Islet precursor cell (in vitro differentiated cells): ENCODE data around the gene TBC1D2B.

ENCODE experiments used
- DNase-seq: peaks from one replicate; pipeline ENCODE4 v3.0.0-alpha.2; 2018

The TBC1D2B gene

DNA sequence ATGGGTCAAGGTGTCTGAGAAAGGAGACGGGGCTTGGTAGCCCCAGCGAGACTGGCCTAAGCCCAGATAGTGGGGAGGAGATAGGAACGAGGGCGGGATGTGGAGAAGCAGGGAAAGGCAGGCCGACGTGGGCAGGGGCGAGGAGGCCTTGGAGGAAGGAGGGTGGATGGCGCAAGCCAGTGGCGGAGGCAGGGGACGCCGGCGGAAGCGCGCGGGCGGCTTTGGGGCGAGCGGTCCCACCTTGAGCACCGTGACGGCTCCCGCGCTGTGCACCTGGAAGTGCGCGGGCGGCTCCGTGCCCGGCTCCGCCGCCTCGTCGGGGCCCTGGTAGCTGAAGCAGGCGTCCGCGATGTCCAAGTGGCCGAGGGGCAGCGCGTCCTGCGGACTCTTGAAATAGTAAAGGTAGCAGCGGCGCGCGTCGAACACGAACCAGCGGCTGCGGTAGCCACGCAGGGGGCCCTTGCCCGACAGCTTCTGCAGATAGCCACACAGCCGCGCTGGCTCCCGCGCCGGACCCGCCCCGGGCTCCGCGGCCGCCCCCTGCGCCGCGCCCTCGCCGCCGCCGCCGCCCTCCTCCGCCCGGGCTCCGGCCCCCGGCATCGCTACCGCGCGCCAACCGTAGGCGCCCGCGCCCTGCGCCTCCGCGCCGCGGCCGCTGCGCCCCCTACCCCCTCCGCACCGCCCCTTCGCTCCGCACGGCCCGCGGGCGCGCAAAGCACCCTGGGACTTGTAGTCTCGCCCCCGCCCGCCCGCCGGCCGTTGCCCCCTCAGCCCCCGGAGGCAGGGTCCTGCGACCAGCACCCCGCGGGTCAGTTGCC is at the start of gene TBC1D2B:
TBC1D2B (minus strand) TSS at position 659 of the 818 bp plus-strand sequence; CDS start at position 600, 59 bp downstream.
- DNase-seq, result peak; percentile 71

DNA sequence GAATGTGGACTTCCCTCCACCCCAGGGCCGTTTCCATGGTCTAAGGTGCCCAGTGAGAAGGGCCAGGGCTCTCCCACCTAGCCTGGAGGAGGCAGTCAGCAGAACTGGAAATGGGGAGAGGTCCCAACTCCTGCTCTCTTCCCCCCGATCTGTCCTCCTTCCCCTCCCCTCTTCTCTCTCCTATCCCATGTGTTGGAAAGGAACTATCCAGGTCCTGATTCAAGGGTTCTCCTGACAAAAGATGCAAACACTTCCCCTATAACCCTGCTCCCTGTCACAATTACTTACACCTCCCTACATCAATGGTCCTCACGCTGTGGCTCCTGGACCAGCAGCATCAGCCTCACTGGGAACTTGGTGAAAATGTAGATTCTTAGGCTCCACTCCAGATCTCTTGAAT is 47.8 kb upstream of the TBC1D2B start:
- DNase-seq, result no peak

GRCh38 chr15:78120523-78120922 is 43.0 kb upstream of the TBC1D2B start:
- no peak for DNase-seq

GRCh38 chr15:78112551-78112950 is 35.0 kb upstream of the TBC1D2B start:
- DNase-seq, result peak; percentile 19

DNA sequence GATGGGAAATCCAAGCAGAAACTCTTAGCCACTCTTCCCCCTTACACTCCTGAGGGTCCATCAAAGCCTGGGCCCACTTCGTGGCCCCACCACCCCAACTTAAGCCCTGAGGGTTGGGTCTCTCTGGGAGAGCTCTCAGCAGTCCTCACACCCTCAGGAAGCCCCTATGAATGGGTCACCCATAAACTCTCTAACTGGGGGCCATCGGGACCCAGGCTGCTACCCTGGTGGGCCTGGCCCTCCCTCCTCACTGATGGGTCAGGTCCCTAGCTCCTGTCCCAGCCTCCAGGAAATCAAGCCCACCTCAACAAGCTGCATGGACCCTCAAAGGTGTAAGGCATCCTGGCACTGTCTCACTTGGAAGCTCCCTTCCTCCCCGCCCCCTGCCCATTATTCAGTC is 34.3 kb upstream of the TBC1D2B start:
- peak; percentile 38 for DNase-seq

DNA sequence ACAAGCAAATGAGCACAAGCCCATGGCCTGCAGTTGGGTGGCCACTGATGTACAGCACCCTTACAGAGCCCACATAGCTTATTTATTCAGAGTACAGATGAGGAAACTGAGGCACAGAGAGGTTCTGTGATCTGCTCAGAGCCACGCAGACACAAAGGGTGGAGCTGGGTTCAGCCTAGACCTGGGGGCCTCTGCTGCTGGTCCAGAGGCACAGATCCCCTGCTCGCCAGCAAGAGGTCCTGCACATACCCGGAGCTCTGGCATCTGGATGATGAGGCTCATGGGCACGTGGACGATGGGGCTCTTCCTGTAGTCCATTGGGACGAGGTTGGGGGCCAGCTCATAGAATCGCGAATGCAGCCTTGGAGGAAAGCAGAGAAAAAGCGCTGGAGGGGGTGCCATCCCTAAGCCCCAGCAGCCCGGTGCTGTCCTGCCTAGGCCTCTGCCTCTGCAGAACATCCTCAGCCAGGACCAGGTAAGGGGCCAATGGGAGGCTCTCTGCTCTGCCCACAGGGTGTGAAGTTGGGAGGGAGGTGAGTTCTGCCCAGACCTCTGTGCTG is 33.5 kb upstream of the TBC1D2B start:
- DNase-seq, result peak; percentile 33

- peak; percentile 50 for DNase-seq
Observed at GRCh38 chr15:78110096-78110495, 32.6 kb upstream of the TBC1D2B start.

GRCh38 chr15:78109156-78109555 is 31.6 kb upstream of the TBC1D2B start:
- DNase-seq, result peak; percentile 50

DNA sequence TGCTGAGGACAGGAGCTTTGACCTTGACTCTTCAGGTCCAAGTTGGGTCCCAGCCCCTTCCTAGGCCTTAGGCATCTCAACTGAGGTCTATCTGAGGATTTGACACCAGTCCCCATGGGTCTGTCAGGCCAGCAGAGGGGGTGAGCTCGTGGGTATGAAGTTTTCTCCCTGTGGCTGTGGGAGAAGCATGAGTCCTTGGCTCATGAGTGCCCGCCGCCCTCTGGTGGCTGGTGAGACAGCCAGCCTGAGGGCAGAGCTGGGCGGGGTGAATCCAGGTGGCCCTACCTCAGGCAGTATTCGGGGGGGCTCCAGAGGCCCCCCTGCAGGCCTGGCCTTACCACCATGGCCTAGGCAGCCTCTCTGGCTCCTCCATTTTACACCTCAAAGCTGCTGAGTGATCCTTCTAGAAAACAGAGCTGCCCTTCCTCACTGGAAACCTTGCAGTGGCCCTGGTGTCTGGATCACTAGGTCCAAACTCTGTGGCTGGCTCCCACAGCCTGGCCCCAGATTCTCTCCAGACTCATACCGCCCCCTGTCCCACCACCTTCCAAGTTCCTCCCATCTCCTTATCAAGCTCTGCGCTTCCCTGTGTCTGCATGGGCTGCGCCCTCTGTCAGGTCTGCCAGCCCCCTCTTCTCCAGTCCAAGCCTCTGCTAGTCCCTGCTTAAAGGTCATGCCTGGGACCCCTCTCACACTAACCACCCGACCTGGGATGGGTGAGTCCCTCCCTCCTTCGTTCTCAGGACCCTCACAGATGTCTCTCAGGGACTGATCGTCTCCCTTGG is 31.0 kb upstream of the TBC1D2B start:
- DNase-seq, result peak; percentile 92

DNA sequence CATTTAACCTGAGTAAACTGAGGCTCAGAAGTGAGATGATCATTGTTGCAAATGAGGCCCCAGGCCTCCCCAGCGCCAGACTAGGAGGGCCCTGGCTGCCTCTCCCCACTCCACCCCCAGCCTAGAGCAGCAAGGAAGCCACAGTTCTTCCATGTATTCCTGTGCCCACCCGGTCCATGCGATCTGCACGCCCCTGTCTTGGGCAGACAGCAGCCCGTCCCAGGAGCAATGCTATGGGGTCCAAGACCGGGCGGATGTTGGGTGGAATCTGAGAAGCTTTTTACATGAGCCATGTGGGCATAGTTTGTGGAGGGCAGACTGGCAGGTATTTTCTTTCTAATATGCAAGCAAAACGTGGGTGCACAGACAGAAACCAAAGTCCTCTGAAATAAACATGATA is 30.0 kb upstream of the TBC1D2B start:
- DNase-seq, result no peak

DNA sequence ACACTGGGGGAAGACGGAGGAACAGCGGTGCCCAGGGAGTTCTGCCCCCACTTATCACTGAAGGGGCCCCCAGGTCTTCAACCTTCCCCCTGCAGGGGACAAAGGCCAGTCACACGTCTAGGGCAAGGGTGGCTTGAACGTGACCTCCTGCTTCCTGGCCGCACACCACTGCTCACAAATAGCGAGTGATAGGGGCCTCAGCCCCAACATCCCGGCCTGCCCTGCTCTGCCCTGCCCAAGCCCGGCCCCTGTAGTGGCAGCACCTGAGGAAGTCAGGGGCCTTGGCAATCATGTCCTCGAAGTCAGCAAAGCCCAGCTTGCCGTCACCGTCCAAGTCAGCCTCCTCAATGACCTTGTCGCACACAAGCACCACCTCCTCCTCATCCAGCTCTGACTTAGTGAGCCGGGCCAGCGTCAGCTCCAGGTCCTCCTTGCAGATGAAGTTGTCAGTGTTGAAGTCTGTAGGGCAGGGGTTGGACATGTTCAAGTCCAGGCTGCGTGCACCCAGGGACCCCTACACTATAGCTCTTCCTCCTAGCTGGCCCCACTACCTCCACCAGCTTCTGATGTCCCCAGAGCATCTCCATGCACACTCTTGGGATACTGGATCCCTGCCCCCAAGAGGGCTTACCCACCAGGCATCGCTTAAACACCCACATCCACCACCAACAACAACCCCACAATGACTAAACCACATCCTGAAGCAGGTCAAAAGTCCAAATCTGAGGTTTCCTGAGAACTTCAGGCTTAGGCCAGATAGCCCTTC is 28.1 kb upstream of the TBC1D2B start:
- peak; percentile 45 for DNase-seq

DNA sequence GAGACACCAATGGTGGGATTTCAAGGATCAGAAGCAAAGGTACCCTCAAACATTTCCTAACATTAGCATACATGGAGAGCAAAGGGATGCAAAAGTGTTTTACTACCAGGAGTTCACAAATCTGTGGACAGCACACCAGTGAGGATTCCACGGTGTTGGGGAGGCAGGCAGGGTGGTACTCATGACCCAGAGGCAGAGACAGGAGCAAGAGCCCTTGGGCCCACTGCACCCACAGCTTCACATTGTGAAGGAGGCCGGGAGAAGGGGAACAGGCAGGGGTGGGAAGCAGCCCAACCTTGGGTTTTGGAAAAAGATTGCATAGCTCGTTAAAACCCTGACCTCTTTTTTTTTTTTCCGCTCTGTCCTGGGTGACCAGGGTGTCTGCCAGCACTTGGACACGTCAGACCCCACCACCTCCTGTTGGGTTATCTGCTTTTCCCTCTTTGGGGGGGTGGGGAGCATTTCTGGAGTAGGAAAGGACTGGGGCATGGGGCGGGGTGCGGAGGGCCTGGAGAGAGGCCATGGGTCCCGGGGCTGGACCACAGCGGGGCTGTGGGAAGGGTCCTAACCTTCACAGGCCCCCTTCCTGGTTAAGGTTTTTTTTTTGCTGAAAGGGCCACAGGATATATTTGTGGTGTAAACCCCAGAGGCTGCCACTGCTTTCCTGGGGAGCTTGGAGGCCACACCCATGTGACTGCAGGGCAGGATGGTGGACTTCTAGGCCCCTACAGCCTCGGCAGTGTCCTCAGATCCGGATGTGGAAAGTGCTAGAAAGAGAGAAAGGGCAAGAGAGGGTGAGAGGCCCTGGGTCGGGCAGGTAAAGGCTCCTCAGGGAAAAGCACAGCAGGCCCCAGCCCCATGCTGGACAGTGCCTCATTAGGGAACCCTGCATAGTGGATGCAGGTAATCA is 27.3 kb upstream of the TBC1D2B start:
- DNase-seq, result peak; percentile 35

DNA sequence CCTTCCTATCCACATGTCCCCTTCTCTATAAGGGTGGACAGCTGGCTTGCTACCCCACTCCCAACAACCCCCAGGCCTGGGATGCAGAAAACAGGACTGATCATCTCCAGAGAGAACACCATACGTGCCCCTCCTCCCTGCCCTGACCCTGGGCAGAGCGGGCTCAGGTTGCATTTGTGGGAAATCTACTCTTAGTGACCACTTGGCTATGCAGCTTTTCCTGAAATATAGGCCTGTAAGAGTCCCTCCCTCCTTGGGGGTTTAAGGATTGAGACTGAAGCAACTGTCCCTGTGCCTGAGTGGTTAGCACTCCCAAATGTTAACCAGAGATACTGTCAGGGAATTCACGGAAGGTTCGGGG is 26.6 kb upstream of the TBC1D2B start:
- no peak for DNase-seq

GRCh38 chr15:78103406-78104118 is 26.1 kb upstream of the TBC1D2B start:
- peak; percentile 61 for DNase-seq

DNA sequence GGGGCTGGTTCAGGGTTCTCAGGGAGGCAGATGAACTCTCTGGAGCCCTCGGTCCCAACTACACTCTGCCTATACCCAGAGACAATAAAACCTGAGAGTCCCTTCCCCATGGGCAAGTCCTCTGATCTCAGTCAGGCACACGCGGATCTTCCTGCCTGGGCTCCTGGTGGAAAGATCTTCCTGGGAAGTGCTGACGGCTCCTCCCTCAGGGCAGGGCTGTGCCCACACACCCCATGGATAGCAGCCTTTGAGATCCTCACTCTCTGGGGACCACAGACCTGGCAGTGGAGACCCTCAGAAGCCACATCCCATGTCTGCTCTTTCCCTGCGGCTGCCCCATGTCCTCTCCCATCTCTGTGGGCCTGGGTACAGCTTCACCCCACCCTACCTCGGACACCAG is 25.2 kb upstream of the TBC1D2B start:
- DNase-seq, result peak; percentile 49

DNA sequence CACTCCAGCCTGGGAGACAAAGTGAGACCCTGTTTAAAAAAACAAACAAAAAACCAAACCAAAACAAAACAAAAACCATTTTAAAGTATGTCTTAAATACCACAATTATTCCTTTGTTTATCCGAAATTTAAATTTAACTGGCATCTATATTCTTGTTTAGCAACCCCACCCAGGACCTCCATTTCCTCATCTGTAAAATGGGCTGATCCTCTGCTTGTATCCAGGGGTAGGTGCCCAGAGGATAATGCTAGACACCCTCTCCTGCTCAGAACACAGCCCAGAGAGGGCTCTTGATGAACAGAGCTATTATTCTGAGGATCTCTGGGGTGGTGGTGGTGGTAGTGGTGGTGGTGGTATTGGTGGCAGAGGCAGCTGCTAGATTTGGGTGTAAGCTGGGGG is 24.7 kb upstream of the TBC1D2B start:
- no peak for DNase-seq

- peak; percentile 67 for DNase-seq
Observed at GRCh38 chr15:78101423-78102105, 24.1 kb upstream of the TBC1D2B start.

- DNase-seq, result peak; percentile 45
Observed at GRCh38 chr15:78100886-78101285, 23.4 kb upstream of the TBC1D2B start.

GRCh38 chr15:78098131-78098755 is 20.7 kb upstream of the TBC1D2B start:
- DNase-seq, result peak; percentile 54

DNA sequence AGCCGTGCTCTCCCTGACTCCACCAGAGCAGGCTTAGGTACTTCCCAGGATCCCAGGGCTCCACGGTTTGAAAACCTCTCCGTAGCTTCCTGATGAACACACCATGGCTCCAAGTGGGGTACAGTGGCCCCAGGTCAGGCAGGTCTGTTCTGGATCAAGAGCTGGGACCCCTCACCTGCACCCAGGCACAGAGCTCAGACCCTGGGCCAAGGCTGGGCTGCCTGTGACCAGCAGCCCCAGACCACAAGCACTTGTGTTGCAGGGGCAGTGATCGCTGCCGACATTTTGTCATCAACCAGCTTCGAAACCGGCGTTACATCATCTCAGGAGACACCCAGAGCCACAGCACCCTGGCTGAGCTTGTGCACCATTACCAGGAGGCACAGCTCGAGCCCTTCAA is 20.2 kb upstream of the TBC1D2B start:
- DNase-seq, result peak; percentile 50
